Hepatocyte (in vitro differentiated cells): ENCODE data around the gene MESD.

Experiments
- CTCF ChIP-seq: fragments of 200-600 bp; sonication (generic); IDR thresholded peaks from 2 replicates; pipeline ENCODE4 v1.5.1; 2016; ENCODE audit warnings: antibody characterized with exemption, mild to moderate bottlenecking; ENCODE audit not compliant: poor library complexity
- EZH2 ChIP-seq: fragments of 200-600 bp; sonication (generic); IDR thresholded peaks from 2 replicates; pipeline ENCODE4 v1.6.1; 2016; ENCODE audit warnings: antibody characterized with exemption, mild to moderate bottlenecking, borderline replicate concordance
- EZH2phosphoT487 ChIP-seq: fragments of 200-600 bp; sonication (generic); IDR thresholded peaks from one replicate; pipeline ENCODE4 v1.6.1; 2018; ENCODE audit warnings: antibody characterized with exemption, mild to moderate bottlenecking, low read depth, moderate library complexity; ENCODE audit not compliant: unreplicated experiment, severe bottlenecking

GRCh38 chr15:80921736-80922410 lies 67.7 kb downstream of the MESD start:
- TF ChIP-seq CTCF (no peak), EZH2 (no peak), EZH2phosphoT487 (no peak)
